ENCODE data around the gene GPC6.

The GPC6 gene

DNA sequence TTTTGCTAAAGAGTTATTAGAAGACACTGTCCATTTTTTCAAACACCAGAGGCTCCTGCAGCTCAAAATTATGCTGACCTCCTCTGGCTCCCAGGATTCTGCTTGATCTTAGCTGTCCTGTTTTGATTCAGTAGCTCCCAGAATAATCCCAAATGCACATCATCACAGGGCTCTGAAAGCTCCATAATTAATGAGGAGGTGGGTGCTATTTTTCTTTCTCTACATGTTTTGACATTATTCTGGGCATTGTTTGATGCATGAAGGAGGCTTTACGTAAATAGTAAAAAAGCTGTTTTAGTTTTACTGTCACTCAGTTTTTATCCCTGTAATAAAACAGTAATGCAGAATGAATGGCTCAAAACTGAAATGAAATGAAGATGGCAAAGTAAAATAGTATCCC is 757.4 kb downstream of the GPC6 start:
- Histone ChIP-seq H3K9me2 (ENCODE audit: low read depth, low read length) (no peaks in the 10 kb centered on the region), H3K4me1 (ENCODE audit: insufficient read depth, low read length, severe bottlenecking) (no peaks in the 10 kb centered on the region), H3K4me3 (ENCODE audit: low read depth, low read length, poor library complexity, severe bottlenecking) (no peak overlapping the region), H3K79me2 (ENCODE audit: insufficient read depth, low read length) (no peaks in the 10 kb centered on the region), H3K9ac (ENCODE audit: low read length) (no peak overlapping the region), H4K20me1 (ENCODE audit: insufficient read depth, low read length) (no peaks in the 10 kb centered on the region), H3K9me3 (ENCODE audit: low read length) (no peaks in the 10 kb centered on the region), H3K36me3 (ENCODE audit: insufficient read depth, low read length) (no peaks in the 10 kb centered on the region), H3K27ac (ENCODE audit: low read depth, low read length, poor library complexity, severe bottlenecking) (no peak overlapping the region), H2AFZ (ENCODE audit: low read length) (no peak overlapping the region), H3K27me3 (ENCODE audit: insufficient read depth, low read length) (no peaks in the 10 kb centered on the region), H3F3A (ENCODE audit: insufficient read depth, low read length) (no peaks in the 10 kb centered on the region), H3K4me2 (ENCODE audit: low read length) (no peak overlapping the region)
- TF ChIP-seq CTCF (IDR thresholded peaks at IDR 0.05; ENCODE audit: low read length) (no peak), EZH2 (IDR thresholded peaks at IDR 0.05; ENCODE audit: borderline replicate concordance, low read length) (no peak)

DNA sequence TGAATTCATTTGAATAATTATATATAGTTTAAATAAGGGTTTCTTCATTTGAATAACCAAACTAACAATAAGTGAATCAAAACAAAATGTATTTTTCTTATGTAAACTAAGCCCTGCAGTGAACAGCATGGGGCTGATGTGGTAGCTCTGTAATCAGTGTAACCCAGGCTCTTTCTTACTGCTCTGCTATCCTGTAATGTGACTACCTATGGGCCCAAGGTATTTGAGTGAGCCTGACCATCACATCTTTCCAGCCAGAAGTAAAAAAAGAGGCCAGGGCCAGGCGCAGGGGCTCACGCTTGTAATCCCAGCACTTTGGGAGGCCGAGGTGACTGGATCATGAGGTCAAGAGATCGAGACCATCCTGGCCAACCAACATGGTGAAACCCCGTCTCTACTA is 758.3 kb downstream of the GPC6 start:
- Histone ChIP-seq H3K9ac (ENCODE audit: low read length) (no peak overlapping the region), H3K27me3 (ENCODE audit: insufficient read depth, low read length) (no peaks in the 10 kb centered on the region), H2AFZ (ENCODE audit: low read length) (no peak overlapping the region), H3K36me3 (ENCODE audit: insufficient read depth, low read length) (no peaks in the 10 kb centered on the region), H3K79me2 (ENCODE audit: insufficient read depth, low read length) (no peaks in the 10 kb centered on the region), H3K4me3 (ENCODE audit: low read depth, low read length, poor library complexity, severe bottlenecking) (no peak overlapping the region), H3K4me2 (ENCODE audit: low read length) (no peak overlapping the region), H3F3A (ENCODE audit: insufficient read depth, low read length) (no peaks in the 10 kb centered on the region), H3K9me3 (ENCODE audit: low read length) (no peaks in the 10 kb centered on the region), H3K4me1 (ENCODE audit: insufficient read depth, low read length, severe bottlenecking) (no peaks in the 10 kb centered on the region), H3K9me2 (ENCODE audit: low read depth, low read length) (no peaks in the 10 kb centered on the region), H4K20me1 (ENCODE audit: insufficient read depth, low read length) (no peaks in the 10 kb centered on the region), H3K27ac (ENCODE audit: low read depth, low read length, poor library complexity, severe bottlenecking) (no peak overlapping the region)
- TF ChIP-seq CTCF (IDR thresholded peaks at IDR 0.05; ENCODE audit: low read length) (no peak), EZH2 (IDR thresholded peaks at IDR 0.05; ENCODE audit: borderline replicate concordance, low read length) (no peak)

DNA sequence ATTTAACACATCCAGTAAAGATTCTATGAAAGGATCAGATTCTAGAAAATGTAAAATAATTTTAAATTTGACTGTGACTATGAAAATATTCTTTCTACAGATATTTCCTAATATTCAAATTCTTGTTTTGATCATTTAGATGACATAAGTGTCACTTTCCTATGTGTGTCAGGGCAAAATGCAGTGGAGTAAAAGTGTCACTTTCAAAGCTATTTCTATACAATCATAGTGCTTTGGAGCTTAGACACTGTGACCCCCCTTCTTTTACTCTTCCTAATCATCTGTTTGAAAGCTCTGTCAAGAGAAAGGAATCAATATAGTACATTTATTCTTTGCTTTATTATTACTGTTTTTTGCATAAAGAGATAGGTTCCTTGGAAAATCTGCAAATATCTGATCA is 760.9 kb downstream of the GPC6 start:
- Histone ChIP-seq H3K27me3 (ENCODE audit: insufficient read depth, low read length) (no peaks in the 10 kb centered on the region), H2AFZ (ENCODE audit: low read length) (no peak overlapping the region), H3F3A (ENCODE audit: insufficient read depth, low read length) (no peaks in the 10 kb centered on the region), H3K9me3 (ENCODE audit: low read length) (no peaks in the 10 kb centered on the region), H3K36me3 (ENCODE audit: insufficient read depth, low read length) (no peaks in the 10 kb centered on the region), H3K9ac (ENCODE audit: low read length) (no peak overlapping the region), H3K79me2 (ENCODE audit: insufficient read depth, low read length) (no peaks in the 10 kb centered on the region), H3K4me2 (ENCODE audit: low read length) (no peak overlapping the region), H3K4me3 (ENCODE audit: low read depth, low read length, poor library complexity, severe bottlenecking) (no peak overlapping the region), H3K4me1 (ENCODE audit: insufficient read depth, low read length, severe bottlenecking) (no peaks in the 10 kb centered on the region), H3K27ac (ENCODE audit: low read depth, low read length, poor library complexity, severe bottlenecking) (no peak overlapping the region), H3K9me2 (ENCODE audit: low read depth, low read length) (no peaks in the 10 kb centered on the region), H4K20me1 (ENCODE audit: insufficient read depth, low read length) (no peaks in the 10 kb centered on the region)
- TF ChIP-seq CTCF (IDR thresholded peaks at IDR 0.05; ENCODE audit: low read length) (no peak), EZH2 (IDR thresholded peaks at IDR 0.05; ENCODE audit: borderline replicate concordance, low read length) (no peak)

Measured in OCI-LY1 (cell line).